Glutamatergic neuron (in vitro differentiated cells): Measurements from ENCODE around the gene IKZF2. TPM values are rescaled to one million over a fixed set of nuclear protein-coding genes. Genes with fewer than 3 reads are reported as not detected.

ENCODE experiments used
- DNase-seq: peaks from one replicate; pipeline ENCODE4 v3.0.0; 2022
- H3K27ac Mint-ChIP-seq: one replicate; pipeline ENCODE4 v1.8.0; 2020; ENCODE audit warnings: mild to moderate bottlenecking, mixed read lengths, inconsistent platforms; ENCODE audit not compliant: unreplicated experiment
- H3K27me3 Mint-ChIP-seq: one replicate; pipeline ENCODE4 v1.8.0; 2020; ENCODE audit warnings: mild to moderate bottlenecking, moderate library complexity, mixed read lengths, inconsistent platforms; ENCODE audit not compliant: unreplicated experiment
- H3K36me3 Mint-ChIP-seq: one replicate; pipeline ENCODE4 v1.8.0; 2020; ENCODE audit warnings: mild to moderate bottlenecking, mixed read lengths, inconsistent platforms; ENCODE audit not compliant: unreplicated experiment
- H3K4me1 Mint-ChIP-seq: one replicate; pipeline ENCODE4 v1.8.0; 2020; ENCODE audit warnings: mild to moderate bottlenecking, low read depth, mixed read lengths, inconsistent platforms; ENCODE audit not compliant: unreplicated experiment
- H3K4me3 Mint-ChIP-seq: one replicate; pipeline ENCODE4 v1.8.0; 2020; ENCODE audit warnings: mild to moderate bottlenecking, mixed read lengths, inconsistent platforms; ENCODE audit not compliant: unreplicated experiment
- H3K9me3 Mint-ChIP-seq: one replicate; pipeline ENCODE4 v1.8.0; 2020; ENCODE audit warnings: mild to moderate bottlenecking, moderate library complexity, mixed read lengths, inconsistent platforms; ENCODE audit not compliant: unreplicated experiment
- CTCF ChIP-seq: fragments of 200-600 bp; sonication (generic); IDR thresholded peaks from one replicate; pipeline ENCODE4 v1.5.0; 2021; ENCODE audit not compliant: partially characterized antibody, unreplicated experiment
- total RNA-seq: library from RNA; stranded (reverse); fragmentation: NEBNext Ultra II Directional; extraction: Animal tissue kit (Norgen Biotek cat#: 25700); gene quantifications from one replicate; pipeline ENCODE4 v1.2.1, GENCODE V29; 2021; ENCODE audit not compliant: unreplicated experiment

The IKZF2 gene
- total RNA-seq, 1 donor from 2014 or later, result 1.8 TPM

GRCh38 chr2:212960336-212960735 is 191.1 kb downstream of the IKZF2 start:
- TF ChIP-seq CTCF, result no peak
- H3K27ac Mint-ChIP-seq, result no peak overlapping the region
- no peak overlapping the region for H3K4me3 Mint-ChIP-seq
- H3K27me3 Mint-ChIP-seq, result no peaks in the 10 kb centered on the region
- H3K4me1 Mint-ChIP-seq, result no peaks in the 10 kb centered on the region
- no peaks in the 10 kb centered on the region for H3K36me3 Mint-ChIP-seq
- no peak for DNase-seq
- H3K9me3 Mint-ChIP-seq, result no peaks in the 10 kb centered on the region

- no peak for TF ChIP-seq CTCF
- H3K27me3 Mint-ChIP-seq, result no peaks in the 10 kb centered on the region
- no peak overlapping the region for H3K27ac Mint-ChIP-seq
- DNase-seq, result no peak
- H3K9me3 Mint-ChIP-seq, result no peaks in the 10 kb centered on the region
- no peaks in the 10 kb centered on the region for H3K36me3 Mint-ChIP-seq
- H3K4me3 Mint-ChIP-seq, result no peak overlapping the region
- no peaks in the 10 kb centered on the region for H3K4me1 Mint-ChIP-seq
Measured at GRCh38 chr2:212959471-212960117, 191.8 kb downstream of the IKZF2 start.

- Mint-ChIP-seq H3K4me3 (no peak overlapping the region), H3K27me3 (no peaks in the 10 kb centered on the region), H3K27ac (no peak overlapping the region), H3K4me1 (no peaks in the 10 kb centered on the region), H3K36me3 (no peaks in the 10 kb centered on the region), H3K9me3 (no peaks in the 10 kb centered on the region)
- no peak for TF ChIP-seq CTCF
- no peak for DNase-seq
Measured at GRCh38 chr2:212958757-212959295, 192.6 kb downstream of the IKZF2 start.

GRCh38 chr2:212958133-212958532 is 193.3 kb downstream of the IKZF2 start:
- Mint-ChIP-seq H3K27me3 (no peaks in the 10 kb centered on the region), H3K4me1 (no peaks in the 10 kb centered on the region), H3K27ac (no peak overlapping the region)

More at GRCh38 chr2:212958133-212958532, 193.3 kb downstream of the IKZF2 start:
- Mint-ChIP-seq H3K4me3 (no peak overlapping the region), H3K36me3 (no peaks in the 10 kb centered on the region), H3K9me3 (no peaks in the 10 kb centered on the region)
- no peak for DNase-seq
- TF ChIP-seq CTCF, result no peak
